GM12878 (cell line): ENCODE results near the gene ZBTB38. TPM values are rescaled to one million over a fixed set of nuclear protein-coding genes. Genes with fewer than 3 reads are reported as not detected.
A peak's percentile ranks its signal among the peaks of the same experiment; 100 is the strongest.

Source experiments
- ATAC-seq: fragments of 200-7000 bp; cut with Tn5 transposase; 3 replicates; pipeline ENCODE4 v1.9.1; 2020; ENCODE audit warnings: mild to moderate bottlenecking, moderate library complexity
- BruUV-seq: library from RNA; stranded (reverse); fragments of 400-500 nt; replicated peaks from 2 replicates; lab custom pipeline; 2021; lab: Mats Ljungman, UMichigan
- CTCF ChIA-PET: fragments of 300-600 bp; sonication (Branson Sonifier 250); formaldehyde crosslinking; extraction: SDS; loops from one replicate; lab custom pipeline; 2021; ENCODE audit warnings: inconsistent platforms; lab: Yijun Ruan, JAX
- POLR2A ChIA-PET: fragments of 350-600 bp; formaldehyde crosslinking; extraction: SDS; loops from one replicate; lab custom pipeline; 2021; ENCODE audit warnings: inconsistent platforms; lab: Charles Lee
- RAD21 ChIA-PET: fragments of 300-600 bp; sonication (Branson Sonifier 250); formaldehyde crosslinking; loops from one replicate; lab custom pipeline; 2023; ENCODE audit warnings: antibody characterized with exemption; ENCODE audit not compliant: unreplicated experiment; lab: Charles Lee
- SMC1A ChIA-PET: fragments of 300-600 bp; sonication (Branson Sonifier 250); formaldehyde crosslinking; loops from one replicate; lab custom pipeline; 2023; ENCODE audit not compliant: unreplicated experiment, uncharacterized antibody; lab: Charles Lee
- DNase-seq: peaks from one replicate; pipeline ENCODE4 v3.0.0-alpha.2; 2011; ENCODE audit warnings: low read depth, low spot score
- FAIRE-seq: peaks from 3 replicates; lab custom pipeline; 2011; peaks lifted over from hg19 to GRCh38; lab: Jason Lieb, UNC
- H2AFZ ChIP-seq: 2 replicates; pipeline ENCODE4 v1.6.0; 2011; ENCODE audit warnings: low read depth, low read length, control low read depth; ENCODE audit not compliant: control insufficient read depth
- H3K27ac ChIP-seq: 2 replicates; pipeline ENCODE4 v1.5.1; 2011; ENCODE audit warnings: control low read depth; ENCODE audit not compliant: control insufficient read depth, insufficient read depth
- H3K27me3 ChIP-seq, 2 experiments: replicated peaks in 1 of 2; 2 replicates each; pipeline versions ENCODE4 v1.6.0 to v1.6.1; 2011; ENCODE audit warnings: low read length in 1 of 2; ENCODE audit not compliant: control insufficient read depth in 2 of 2, insufficient read depth in 2 of 2
- H3K36me3 ChIP-seq, 2 experiments: 2 replicates each; pipeline ENCODE4 v1.5.1; 2011; ENCODE audit warnings: low read length in 1 of 2; ENCODE audit not compliant: control insufficient read depth in 2 of 2, insufficient read depth in 2 of 2
- H3K4me1 ChIP-seq: 2 replicates; pipeline ENCODE4 v1.6.1; 2011; ENCODE audit warnings: mild to moderate bottlenecking, low read length, moderate library complexity, mixed read lengths; ENCODE audit not compliant: control insufficient read depth, insufficient read depth
- H3K4me2 ChIP-seq: 2 replicates; pipeline ENCODE4 v1.6.0; 2011; ENCODE audit warnings: control low read depth; ENCODE audit not compliant: control insufficient read depth, insufficient read depth
- H3K4me3 ChIP-seq: fragments of 200-600 bp; sonication (generic); 2 replicates; pipeline ENCODE4 v1.5.1; 2016
- H3K79me2 ChIP-seq: 2 replicates; pipeline ENCODE4 v1.6.0; 2011; ENCODE audit warnings: low read length; ENCODE audit not compliant: control insufficient read depth, insufficient read depth
- H3K9ac ChIP-seq: 2 replicates; pipeline ENCODE4 v1.8.0; 2011; ENCODE audit warnings: low read length, control low read depth, mixed read lengths; ENCODE audit not compliant: control insufficient read depth, insufficient read depth
- H3K9me3 ChIP-seq: replicated peaks from 3 replicates; pipeline ENCODE4 v1.5.1; 2011; ENCODE audit warnings: mild to moderate bottlenecking, low read length; ENCODE audit not compliant: control insufficient read depth, insufficient read depth
- H4K20me1 ChIP-seq: 2 replicates; pipeline ENCODE4 v1.6.0; 2011; ENCODE audit not compliant: control insufficient read depth, insufficient read depth
- ELK1 ChIP-seq: IDR thresholded peaks from 2 replicates; pipeline ENCODE4 v1.6.1; 2012; ENCODE audit warnings: low read depth, low read length, improper control_type of control experiment
- HCFC1 ChIP-seq: fragments of 150-350 bp; IDR thresholded peaks from 2 replicates; pipeline ENCODE4 v1.6.1; 2014; ENCODE audit warnings: low read length
- HDAC6 ChIP-seq: fragments of 200-600 bp; sonication (generic); IDR thresholded peaks from one replicate; pipeline ENCODE4 v1.8.0; 2017; ENCODE audit warnings: antibody characterized with exemption; ENCODE audit not compliant: unreplicated experiment
- HDGF ChIP-seq: fragments of 450-650 bp; IDR thresholded peaks from 2 replicates; pipeline ENCODE4 v1.6.1; 2016; ENCODE audit warnings: antibody characterized with exemption
- SKIL ChIP-seq: fragments of 450-650 bp; IDR thresholded peaks from 2 replicates; pipeline ENCODE4 v1.6.1; 2017; ENCODE audit warnings: mild to moderate bottlenecking, low read depth, inconsistent platforms; ENCODE audit not compliant: poor library complexity, severe bottlenecking
- SUPT20H ChIP-seq: IDR thresholded peaks from 2 replicates; pipeline ENCODE4 v1.6.1; 2011; ENCODE audit warnings: low read depth, mild to moderate bottlenecking, low read length, moderate library complexity, borderline replicate concordance; ENCODE audit not compliant: control insufficient read depth
- ZNF687 ChIP-seq: fragments of 450-650 bp; IDR thresholded peaks from 2 replicates; pipeline ENCODE4 v1.6.1; 2017; ENCODE audit warnings: mild to moderate bottlenecking, moderate library complexity
- WGBS: methylation state at CpG from one replicate; pipeline ENCODE4 v1.1.6; 2016; ENCODE audit warnings: low lambda C conversion rate; ENCODE audit not compliant: insufficient replicate concordance, insufficient coverage; ENCODE audit errors: missing lambda C conversion rate; 5-methylcytosine and 5-hydroxymethylcytosine counted together
- in situ Hi-C: fragments of 300-500 bp; cut with MboI; formaldehyde crosslinking; loops from 9 replicates; pipeline ENCODE4 v1.14.3; 2018; ENCODE audit warnings: mixed read lengths
- intact Hi-C: fragments of 100-400 bp; cut with micrococcal nuclease; formaldehyde crosslinking; loops from one replicate; pipeline ENCODE4 v1.14.2; 2022; ENCODE audit not compliant: unreplicated experiment
- polyA plus RNA-seq, 11 experiments: library from polyadenylated mRNA; depleted of rRNA in 4 of 11; unstranded in 6 of 11; stranded (reverse) in 5 of 11; fragments of >200 nt; fragmentation: Nextera tagmentation in 4 of 11; fragmentation: Illumina TruSeq in 1 of 11; extraction: Ambion mirVana in 4 of 11; extraction: Trizol in 1 of 11; gene quantifications; 1 replicate in 1 of 11; 2 replicates in 10 of 11; pipeline versions ENCODE4 v1.2.1 to v1.2.3, GENCODE V29; 2011 to 2016; ENCODE audit warnings: inconsistent platforms in 2 of 11, missing spikeins in 2 of 11, low read depth in 1 of 11
- total RNA-seq, 4 experiments: library from RNA; depleted of rRNA in 3 of 4; stranded (reverse); fragments of >200 nt in 3 of 4; fragmentation: Illumina TruSeq in 1 of 4; extraction: Trizol in 1 of 4; gene quantifications; 2 replicates each; pipeline versions ENCODE4 v1.2.1 to v1.2.3, GENCODE V29; 2013 to 2021

Gene ZBTB38
- total and polyA plus RNA-seq, 10 of the 15 experiments (the other 5 are each of a cell fraction or from before 2014, with no cell fraction given) = 34.2 to 115 (median 88.6) TPM

- DNase-seq = no peak
- H3K27me3 ChIP-seq = no peaks in the 10 kb centered on the region
- H2AFZ ChIP-seq = no peak overlapping the region
- H3K4me2 ChIP-seq = peak overlapping the region; percentile 53; the same call in 1 of the 2 replicates
- H3K79me2 ChIP-seq = peaks cover 89% of the 10 kb centered on the region
- intact Hi-C loops = no loop called here
- no peak overlapping the region for H3K4me3 ChIP-seq
- no peak overlapping the region for H3K27ac ChIP-seq
- SMC1A ChIA-PET = interaction anchor here (0.7 to 18.5 kb wide), 9 partner anchors 11 to 95 kb away, joined by 3 to 573 read pairs (median 13); partner anchors contain the start of gene ZBTB38
- WGBS = 4% methylated on average over 1 of the region's 1 CpG
- FAIRE-seq = no peak
- TF ChIP-seq SKIL = no peak
- no peak for TF ChIP-seq SUPT20H
- no peak for TF ChIP-seq HDAC6
- TF ChIP-seq ELK1 = no peak
- no peak for TF ChIP-seq HCFC1
- TF ChIP-seq HDGF = no peak
- TF ChIP-seq ZNF687 = no peak
- TF ChIP-seq, all 136 proteins: peak for 0
- no TSS peak for BruUV-seq
- ChIA-PET POLR2A (interaction anchor here (0.9 to 14.2 kb wide), 4 partner anchors 8 to 33 kb away, joined by 3 to 453 read pairs (median 4); no protein-coding TSS in a partner anchor), RAD21 (interaction anchor here (0.8 to 14.3 kb wide), 7 partner anchors 23 to 97 kb away, joined by 3 to 387 read pairs (median 42); no protein-coding TSS in a partner anchor), CTCF (interaction anchor here (1.1 to 11.4 kb wide), 6 partner anchors 16 to 47 kb away, joined by 3 to 107 read pairs (median 4); no protein-coding TSS in a partner anchor)
- H3K9me3 ChIP-seq = no peaks in the 10 kb centered on the region
- no peak overlapping the region for H3K9ac ChIP-seq
- in situ Hi-C loops = no loop called here
- peaks cover 8 to 45% of the 10 kb centered on the region in 2 experiments for H3K36me3 ChIP-seq
- no peaks in the 10 kb centered on the region for H4K20me1 ChIP-seq
- no peak for ATAC-seq
- peaks cover 63% of the 10 kb centered on the region for H3K4me1 ChIP-seq
These were observed 40.3 kb downstream of the ZBTB38 start for GRCh38 chr3:141408596-141408995.
